Fibroblast of skin of right quadriceps (primary cell): ENCODE results near the gene TMEM135.
A peak's percentile ranks its signal among the peaks of the same experiment; 100 is the strongest.
"Not testable (repeated sequence)": the region's sequence is repeated elsewhere in the genome, so short reads cannot be mapped to it uniquely, and the experiment has no call there.

ENCODE experiments used
- DNase-seq: peaks from one replicate; pipeline ENCODE4 v3.0.0-alpha.2; 2013

Gene TMEM135

DNA sequence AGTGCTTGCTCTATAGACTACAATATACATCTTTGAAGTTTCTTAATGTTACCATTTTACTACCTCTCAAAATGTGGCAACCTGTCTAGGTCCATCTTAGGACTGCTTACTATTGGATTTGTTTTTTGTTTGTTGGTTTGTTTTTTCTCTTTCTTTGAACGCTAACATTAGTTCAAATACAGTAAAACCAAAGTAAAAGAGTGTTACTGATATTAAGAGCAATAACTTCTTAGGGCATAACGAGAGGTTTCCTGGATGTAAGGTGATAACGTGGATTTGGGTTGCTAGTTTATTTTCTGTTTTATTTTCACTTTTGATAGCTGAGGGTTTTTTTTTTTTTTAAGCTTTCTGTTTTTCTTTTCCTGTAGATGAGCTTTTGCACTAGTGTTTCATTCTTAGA is 43.6 kb downstream of the TMEM135 start:
- no peak for DNase-seq

DNA sequence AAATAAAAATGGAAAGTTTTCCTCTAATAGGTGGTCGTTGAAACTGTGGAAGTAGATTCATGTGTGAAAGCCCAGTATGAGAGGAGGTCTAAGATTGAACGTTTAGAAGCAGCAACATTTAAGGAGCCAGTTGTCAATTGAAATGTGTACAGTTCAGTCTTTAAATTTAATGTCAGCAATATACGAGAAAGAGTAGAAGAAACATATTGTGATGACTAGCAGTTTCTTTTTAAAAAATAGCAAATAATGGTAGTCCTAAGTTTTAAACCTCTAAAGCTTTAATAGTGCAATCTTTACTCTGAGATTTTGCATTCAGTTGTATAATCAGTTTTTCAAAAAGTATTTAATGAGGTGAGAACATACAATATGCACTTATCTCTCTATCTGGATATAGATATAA is 44.9 kb downstream of the TMEM135 start:
- DNase-seq, result no peak

DNA sequence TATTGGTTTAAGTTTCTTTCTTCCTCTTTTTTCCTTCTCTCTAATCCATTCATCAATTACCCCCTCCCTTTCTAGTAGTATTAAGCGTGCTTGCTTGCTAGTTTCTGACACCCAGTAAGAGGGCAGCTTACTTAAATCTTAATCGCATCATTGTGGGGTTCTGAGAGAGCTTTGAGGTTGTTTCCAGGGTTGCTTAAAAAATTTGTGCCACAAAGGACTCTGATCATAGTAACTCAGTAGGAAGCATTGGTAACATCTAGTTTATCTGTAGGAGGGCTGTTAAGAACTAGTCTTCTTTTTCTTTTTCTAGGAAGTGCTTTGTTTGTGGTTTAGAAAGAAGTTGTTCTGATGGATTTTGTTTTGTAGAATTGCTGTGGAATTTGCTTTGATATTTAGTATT is 45.3 kb downstream of the TMEM135 start:
- no peak for DNase-seq

DNA sequence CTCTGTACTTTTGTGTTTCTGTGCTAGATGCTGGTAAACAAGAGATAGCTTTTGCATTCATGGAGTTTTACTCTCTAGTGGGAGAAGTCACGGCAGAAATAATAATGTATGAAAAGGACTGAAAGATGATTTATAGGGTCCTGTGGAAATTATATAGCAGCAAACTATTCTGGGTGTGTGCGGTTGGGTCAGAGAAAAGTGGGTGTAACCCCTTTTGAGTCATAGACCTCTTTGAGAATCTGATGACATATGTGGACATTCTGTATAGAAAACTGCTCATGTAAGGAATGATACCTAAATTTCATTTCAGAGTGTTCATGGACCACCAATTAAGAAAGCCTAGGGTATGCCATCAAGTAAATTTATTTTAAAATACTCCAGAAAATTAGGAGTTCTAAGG is 54.4 kb downstream of the TMEM135 start:
- peak; percentile 12 for DNase-seq

DNA sequence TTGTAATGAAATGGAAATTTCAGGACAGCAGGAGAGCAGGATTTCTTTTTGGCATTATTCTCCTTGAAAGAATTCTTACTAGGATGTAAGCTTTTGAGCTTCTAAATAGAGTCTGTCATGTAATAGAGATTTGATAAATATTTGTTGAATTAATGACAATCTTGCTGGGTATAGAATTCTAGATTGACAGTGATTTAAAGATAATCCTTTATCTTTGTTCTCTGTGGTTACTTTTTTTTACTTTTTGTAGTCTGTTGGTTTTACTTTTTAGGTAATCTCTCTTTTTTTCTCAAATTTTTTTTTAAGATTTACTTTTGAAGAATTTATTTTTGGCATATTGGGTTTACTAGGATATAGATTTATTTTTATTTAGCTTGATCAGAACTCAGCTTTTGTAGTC is 54.8 kb downstream of the TMEM135 start:
- DNase-seq, result no peak

DNA sequence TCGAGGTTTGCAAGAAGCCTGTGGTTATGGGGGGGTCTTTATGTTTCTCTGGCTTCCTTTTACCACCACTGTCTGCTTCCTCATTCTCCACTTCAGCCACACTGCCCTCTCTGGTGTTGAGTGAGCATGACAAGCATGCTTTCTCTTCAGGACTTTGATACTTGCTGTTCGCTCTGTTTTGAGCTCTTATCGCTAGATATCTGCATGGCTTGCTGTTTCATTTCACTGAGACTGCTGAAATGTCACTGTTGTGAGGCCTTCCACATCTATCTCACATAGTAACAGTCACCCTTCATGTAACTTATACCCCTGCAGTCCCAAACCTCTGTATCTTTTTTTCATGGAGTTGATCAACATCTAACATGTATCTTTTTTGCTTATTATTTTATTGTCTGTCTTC is 59.8 kb downstream of the TMEM135 start:
- DNase-seq, result peak; percentile 20

DNA sequence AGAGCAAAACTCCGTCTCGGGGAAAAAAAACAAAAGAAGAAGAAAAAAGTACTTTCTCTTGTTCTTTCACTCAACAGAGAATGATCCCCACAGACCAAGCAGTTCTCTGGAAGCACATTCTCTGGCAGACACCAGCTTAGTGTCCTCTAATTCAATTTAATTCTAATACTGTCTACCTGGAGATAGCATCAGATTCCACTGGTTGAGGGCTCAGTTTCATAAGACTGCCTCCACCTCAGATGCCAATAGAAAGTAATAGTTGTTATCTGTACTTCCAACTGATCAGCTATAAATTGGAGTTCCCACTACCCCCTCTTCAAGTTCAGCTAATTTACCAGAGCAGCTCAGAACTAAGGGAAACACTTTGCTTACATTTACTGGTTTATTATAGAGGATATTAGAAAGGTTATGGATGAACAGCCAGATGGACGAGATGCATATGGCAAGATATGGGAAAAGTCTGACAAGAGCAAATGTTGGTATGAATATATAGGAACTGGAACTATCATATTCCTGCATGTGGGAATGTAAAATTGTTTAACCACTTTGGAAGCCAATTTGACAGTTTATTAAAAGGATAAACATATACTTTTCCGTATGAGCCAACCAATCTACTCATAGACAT is 64.3 kb downstream of the TMEM135 start:
- no peak for DNase-seq

DNA sequence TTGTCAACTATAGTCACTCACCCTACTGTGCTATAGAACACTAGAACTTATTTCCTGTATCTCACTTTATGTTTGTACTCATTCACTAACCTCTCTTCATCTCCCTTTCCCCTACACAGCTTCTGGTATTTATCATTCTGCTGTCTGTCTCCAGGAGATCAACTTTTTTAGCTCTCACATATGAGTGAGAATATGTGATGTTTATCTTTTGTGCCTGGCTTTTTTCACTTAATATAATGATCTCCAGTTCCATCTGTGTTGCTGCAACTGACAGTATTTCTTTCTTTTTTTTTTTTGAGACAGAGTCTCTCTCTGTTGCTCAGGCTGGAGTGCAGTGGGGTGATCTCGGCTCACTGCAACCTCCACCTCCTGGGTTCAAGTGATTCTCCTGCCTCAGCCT is 68.1 kb downstream of the TMEM135 start:
- DNase-seq, result peak; percentile 17

DNA sequence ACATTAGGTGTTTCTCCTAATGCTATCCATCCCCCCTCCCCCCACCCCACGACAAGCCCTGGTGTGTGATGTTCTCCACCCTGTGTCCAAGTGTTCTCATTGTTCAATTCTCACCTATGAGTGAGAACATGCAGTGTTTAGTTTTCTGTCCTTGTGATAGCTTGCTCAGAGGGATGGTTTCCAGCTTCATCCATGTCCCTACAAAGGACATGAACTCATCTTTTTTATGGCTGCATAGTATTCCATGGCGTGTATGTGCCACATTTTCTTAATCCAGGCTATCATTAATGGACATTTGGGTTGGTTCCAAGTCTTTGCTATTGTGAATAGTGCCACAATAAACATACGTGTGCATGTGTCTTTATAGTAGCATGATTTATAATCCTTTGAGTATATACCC is 69.6 kb downstream of the TMEM135 start:
- not testable (repeated sequence) for DNase-seq

DNA sequence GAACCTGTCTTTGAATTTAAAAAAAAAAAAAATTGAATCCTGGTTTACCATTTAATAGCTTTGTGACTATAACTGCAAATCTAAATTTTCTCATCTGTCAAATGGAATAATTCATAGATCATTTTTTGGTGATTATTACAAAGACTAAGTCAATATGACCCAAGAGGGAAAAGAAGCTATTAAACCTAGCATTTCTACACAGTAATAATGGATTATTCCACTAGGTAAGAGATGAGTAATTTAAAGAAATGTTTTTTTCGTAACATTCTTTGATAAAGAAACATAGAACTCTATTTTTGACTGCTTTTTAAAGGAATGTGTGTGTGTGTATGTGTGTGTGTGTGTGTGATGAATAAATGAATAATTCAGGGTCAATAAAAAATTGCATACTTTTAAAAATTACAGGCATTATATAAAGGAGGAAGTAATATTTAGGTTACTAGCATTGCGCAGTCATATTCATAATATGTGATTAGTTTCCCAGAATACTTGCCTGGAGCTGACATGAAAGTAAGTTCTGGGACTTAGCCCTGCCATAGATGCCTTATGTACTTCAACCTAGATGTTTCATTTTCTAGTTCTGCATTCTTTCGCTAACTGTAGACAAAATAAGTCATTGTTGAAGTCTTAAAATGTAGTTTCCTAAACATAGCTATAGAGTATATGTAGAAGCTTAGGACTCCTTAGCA is 72.9 kb downstream of the TMEM135 start:
- DNase-seq, result peak; percentile 8

DNA sequence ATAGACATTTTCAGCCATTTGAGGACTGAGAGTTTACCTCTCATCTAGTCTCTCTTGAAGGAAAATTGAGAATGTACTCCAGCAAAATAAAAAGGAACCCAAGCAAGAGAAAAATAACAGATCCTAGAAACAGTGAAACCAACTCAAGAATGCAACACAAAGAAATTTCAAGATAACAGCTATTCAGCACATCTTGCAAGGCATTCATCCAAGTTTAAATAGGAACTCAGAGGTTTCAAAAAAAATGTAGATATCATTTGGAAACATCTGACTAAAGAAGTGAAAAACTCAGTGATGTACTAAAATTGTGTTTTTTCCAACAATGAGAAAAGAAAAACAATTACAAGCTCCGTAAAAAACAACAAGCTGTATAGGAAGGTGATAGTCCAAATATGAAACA is 76.4 kb downstream of the TMEM135 start:
- DNase-seq, result no peak

DNA sequence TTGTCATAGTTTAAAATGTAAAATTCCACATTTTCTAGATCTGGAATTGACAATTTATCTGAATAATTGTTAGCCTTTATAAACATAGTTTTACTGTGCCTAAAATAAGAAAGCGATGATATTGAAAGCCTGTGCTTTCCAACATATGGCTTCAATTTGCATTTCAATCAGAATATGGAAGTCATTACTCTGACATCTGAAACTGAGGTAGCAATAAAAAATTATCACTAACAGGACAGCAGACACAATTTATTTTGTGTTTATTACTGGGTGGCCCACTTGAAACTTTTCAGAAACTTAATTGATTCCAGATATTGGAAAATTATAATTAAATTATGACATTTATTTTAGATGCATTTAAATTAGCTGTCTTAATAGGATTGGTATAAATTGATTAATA is 78.5 kb downstream of the TMEM135 start:
- peak; percentile 45 for DNase-seq

DNA sequence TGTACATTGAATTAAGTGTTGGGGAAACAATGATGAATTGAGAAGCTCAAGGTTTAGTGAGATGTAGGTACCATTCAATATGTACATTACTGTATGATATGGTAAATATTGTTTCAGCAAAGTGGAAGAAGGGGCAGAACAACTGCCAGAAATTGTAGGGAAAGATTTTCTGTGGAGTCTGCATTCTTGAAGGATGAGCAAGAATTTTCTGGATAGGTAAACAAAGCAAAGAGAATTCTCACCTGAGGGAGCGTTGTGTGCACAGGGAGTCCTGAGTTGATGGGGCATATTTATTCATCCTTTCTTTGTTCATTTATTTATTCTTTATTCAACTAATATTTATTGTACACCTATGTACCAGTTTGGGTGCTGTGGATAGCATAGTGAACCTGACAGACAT is 83.2 kb downstream of the TMEM135 start:
- no peak for DNase-seq

DNA sequence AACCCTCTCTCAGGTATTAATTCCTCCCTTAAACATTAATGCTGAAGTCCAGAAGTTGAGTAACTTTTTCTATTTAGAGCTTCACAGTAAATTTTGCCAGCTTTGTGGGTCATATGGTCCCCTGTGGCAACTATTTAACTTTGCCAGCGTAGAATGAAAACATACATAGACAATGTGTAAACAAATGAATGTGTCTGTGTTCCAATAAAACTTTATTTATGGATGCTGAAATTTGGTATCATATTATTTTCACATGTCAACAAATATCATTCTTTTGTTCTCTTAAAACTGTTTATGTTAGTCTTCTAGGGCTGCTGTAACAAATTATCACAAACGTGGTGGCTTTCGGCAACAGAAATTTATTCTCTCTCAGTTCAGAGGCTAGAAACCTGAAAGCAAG is 85.1 kb downstream of the TMEM135 start:
- DNase-seq, result no peak

DNA sequence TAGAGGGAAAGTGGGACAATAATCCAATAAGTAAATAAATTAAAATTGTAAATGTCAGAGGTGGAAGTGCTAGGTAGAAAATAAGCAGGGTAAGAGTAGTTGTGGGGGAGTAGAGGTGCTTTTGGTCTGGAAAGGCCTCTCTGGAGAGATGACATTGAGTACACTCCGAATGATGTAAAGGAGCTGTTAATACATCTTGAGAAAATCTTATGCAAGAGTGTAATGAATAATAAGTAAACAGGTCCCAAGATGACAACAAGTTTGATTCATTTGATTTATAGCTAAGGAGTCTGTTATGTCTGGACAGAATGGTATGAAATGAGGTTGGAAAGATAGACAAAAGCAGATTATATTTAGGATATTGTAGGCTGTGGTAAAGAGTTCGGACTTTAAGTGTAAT is 87.5 kb downstream of the TMEM135 start:
- DNase-seq, result peak; percentile 31

DNA sequence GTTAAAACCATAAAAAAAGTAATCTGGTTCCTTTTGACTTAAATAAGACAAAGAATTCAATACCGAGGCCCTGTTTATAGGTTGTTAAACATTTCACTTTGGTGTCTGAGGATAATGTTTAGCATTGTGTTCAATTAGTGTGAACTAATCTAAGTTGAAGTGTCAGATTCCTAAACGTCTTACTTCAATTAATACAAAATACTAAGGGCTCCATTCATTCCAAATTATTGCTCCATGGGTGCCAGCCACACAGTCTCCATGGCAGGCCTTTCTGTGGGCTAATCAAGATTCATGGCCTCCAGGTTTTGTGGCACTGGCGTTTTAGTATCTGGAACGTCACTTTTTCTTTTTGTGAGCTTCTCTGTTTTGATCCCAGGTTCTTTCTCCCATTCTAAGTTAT is 89.4 kb downstream of the TMEM135 start:
- no peak for DNase-seq

DNA sequence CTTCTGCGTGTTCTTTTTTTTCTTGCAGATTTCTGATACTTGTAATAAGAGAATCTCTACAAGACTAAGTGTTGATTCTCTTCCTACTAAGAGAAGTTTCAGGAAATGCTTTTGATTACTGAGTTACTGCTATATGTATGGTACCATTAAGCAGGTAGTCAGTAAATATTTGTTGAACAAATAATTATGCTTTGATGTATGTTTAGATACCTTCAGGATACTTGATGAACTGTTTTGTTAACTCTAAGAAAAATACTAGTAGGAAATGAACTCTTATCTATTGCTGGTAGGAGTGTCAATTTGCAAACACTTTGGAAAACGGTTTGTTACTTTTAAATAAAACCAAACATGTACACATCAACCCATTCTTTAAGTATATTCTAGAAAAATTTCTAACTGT is 90.6 kb downstream of the TMEM135 start:
- no peak for DNase-seq

DNA sequence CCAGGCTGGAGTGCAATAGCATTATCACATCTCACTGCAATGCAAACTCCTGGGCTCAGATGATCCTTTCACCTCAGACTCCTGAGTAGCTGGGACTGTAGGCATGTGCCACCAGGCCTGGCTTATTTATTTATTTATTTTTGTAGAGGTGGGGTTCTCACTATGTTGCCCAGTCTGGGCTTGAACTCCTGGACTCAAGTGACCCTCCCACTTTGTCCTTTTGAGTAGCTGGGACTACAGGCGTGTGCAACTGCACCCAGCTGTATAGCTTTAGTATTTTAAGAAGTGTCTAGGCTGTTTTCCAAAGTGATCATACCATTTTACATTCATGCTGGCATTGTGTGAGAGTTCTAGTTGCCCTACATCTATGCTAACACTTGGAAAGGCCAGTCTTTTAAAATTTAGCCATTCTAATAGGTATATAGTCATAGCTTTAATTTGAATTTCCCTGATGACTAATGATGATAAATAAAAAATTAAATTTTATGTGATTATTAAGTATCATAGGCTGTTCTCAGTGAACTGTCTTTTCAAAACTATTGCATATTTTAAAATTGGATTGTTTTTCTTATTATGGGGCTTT is 96.9 kb downstream of the TMEM135 start:
- DNase-seq, result no peak

DNA sequence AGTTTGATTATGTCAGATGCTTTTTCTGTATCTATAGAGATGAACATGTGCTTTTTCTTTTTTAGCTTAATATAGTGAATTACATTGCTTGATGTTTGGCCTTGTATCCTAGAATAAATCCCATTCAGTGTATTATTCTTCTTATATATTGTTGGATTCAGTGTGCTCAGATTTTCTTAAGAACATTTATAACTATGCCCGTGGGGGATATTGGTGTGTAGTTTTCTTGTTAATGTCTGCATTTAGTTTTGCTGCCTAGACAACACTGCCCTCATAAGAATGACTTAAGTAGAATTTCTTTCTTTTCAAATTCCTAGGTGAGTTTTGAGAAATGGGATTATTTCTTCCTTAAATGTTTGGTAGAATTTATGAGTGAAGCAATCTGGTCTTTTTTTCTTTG is 98.5 kb downstream of the TMEM135 start:
- no peak for DNase-seq

DNA sequence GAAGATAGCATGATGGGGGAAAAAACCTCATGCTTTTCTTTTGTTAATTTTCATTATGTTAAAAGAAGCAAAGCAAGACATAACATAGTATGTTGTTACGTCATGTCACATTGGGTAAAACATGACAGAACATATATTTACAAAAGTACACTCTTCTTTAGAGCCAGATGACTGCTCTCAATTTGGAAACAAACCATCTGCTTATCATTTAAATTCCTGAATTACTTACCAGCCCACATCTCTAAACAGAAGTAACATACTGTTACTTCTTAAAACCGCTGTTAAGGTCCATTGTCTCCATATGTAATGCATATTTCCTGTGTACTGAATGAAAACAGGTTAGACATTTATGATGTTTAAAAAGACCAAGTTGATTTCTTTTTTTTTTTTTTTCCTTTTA is 100.0 kb downstream of the TMEM135 start:
- DNase-seq, result peak; percentile 74

DNA sequence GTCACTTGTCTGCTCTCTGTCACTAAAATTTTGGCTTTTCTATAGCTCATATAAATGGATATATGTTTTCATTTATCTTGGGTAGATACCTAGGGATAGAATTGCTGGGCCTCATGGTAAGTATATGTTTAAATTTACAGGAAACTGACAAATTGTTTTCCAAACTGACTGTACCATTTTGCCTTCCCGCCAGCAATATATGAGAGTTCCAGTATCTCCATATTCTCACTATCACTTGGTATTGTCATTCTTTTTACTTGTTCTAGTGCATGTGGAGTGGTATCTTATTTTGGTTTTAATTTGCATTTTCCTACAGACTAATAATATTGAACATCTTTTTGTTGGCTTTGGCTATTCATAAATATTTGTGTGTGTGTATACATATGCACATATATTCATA is 101.7 kb downstream of the TMEM135 start:
- no peak for DNase-seq

DNA sequence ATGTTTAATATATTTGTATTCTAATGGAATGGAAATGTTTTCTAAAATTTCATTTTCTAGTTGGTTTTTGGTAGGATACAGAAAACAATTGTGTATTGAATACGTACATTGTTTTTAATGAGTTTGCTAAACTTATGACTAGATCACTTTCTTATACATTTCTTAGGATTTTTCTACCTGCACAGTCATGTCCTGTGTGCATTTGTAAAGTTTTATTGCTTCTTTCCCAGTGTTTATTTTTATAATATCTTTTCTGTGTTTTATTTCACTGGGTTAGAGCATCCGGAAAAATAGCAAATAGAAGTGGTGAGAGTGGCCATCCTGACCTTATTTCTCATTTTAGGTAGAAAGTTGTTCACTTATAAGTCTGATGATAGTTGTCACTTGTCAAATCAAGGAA is 103.6 kb downstream of the TMEM135 start:
- DNase-seq, result no peak

DNA sequence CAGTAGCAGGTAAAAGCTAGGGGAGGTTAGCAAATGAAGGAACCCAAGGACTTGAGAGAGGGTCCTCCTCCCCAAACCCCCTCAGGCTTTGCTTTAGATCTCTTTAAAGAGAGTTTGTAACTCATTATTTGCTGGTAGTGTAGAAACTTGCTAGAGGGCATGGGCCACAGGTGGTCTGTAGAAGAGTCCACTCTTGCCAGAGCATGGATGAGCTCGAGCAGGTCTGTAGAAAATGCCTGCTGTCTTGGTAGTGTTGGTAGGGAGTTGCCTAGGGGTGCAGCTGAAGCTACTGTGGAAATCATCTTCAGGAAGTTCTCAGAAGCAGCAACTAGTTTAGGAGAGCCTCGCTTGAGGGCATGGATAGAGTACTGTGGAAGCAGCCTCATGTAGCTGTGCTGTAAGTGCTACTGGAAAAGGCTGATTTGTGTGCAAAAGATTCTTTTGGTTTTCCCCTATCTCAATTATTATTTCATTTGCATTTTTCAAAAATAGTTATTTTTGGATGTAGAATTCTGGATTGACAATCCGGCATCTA is 104.3 kb downstream of the TMEM135 start:
- no peak for DNase-seq

DNA sequence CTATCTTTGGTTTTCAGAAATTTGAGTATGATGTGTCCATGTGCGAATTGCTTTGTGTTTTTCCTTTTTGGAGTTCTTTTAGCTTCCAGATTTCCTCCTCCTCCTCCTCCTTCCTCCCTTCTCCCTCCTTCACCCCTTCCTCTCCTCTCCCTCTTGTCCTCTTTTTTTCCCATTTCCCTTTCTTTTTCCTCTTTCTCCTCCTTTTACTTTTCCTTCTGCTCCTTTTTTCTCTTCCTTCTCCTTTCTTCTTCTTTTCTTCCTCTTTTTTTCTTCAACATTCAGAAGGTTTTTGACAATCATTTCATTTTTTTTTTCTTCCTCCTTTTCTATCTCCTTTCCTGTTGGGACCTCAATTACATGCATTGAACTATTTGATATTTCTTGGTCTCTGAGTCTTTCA is 104.9 kb downstream of the TMEM135 start:
- DNase-seq, result no peak

DNA sequence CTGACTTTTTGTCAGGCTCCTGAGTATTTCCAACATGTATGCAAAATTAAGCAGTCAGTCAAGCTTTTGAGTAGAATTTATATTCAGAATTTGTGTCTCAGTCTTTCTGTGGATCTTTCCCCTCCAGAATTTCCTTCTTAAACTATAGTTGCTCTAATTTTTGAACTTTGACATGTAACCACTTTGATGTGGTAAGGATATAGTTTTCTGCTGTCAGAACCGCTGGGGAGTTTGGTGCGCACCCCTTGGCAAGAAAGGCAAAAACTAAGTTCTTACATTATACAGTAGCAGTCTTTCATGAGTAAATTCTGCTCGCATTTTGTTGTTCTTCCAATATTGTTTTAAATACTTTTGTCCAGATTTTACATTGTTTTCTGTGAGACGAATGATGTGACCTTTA is 105.9 kb downstream of the TMEM135 start:
- DNase-seq, result no peak
